OCI-LY1 (cell line): ENCODE measurements around the gene ARHGAP24.

ENCODE experiments used
- CTCF ChIP-seq: fragments of 200-600 bp; sonication (generic), shearing (Covaris generic); IDR thresholded peaks from 2 replicates; pipeline ENCODE4 v1.5.1; 2017; ENCODE audit warnings: mild to moderate bottlenecking, antibody characterized with exemption, low read length, moderate library complexity, mixed read lengths
- EZH2 ChIP-seq: fragments of 200-600 bp; sonication (generic), shearing (Covaris generic); IDR thresholded peaks from 2 replicates; pipeline ENCODE4 v1.8.0; 2017; ENCODE audit warnings: borderline replicate concordance, mixed run types, mild to moderate bottlenecking, antibody characterized with exemption, low read length, moderate library complexity, mixed read lengths

GRCh38 chr4:86004030-86004429 is 529.1 kb downstream of the ARHGAP24 start:
- TF ChIP-seq CTCF (no peak), EZH2 (no peak)
